Epidermal melanocyte (primary cell): ENCODE results near the gene IL10RB.

ENCODE experiments used
- DNase-seq: peaks from one replicate; pipeline ENCODE4 v3.0.0; 2011; ENCODE audit warnings: low spot score; ENCODE audit not compliant: insufficient read length

Gene IL10RB

DNA sequence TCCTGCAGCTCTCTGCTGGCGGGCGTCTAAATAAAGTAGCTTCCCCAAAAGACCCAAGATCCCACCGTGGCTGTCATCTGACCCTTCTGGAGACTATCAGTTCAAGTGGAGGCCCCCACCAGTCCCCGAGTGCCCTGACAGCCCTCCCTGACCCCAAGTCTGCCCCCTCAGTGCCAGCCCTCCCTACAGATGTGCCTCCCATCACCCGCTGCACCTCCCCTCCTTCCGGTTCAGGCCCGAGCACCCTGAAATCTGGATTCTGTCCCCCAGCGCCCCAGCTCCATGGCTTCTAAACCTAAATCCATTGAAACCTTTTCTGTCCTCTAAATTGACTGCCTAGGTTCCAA, 595 bp downstream of the IL10RB start:
- DNase-seq = no peak

GRCh38 chr21:33267250-33267649, 1.1 kb downstream of the IL10RB start:
- no peak for DNase-seq

GRCh38 chr21:33268393-33268736, 2.2 kb downstream of the IL10RB start:
- DNase-seq = no peak

DNA sequence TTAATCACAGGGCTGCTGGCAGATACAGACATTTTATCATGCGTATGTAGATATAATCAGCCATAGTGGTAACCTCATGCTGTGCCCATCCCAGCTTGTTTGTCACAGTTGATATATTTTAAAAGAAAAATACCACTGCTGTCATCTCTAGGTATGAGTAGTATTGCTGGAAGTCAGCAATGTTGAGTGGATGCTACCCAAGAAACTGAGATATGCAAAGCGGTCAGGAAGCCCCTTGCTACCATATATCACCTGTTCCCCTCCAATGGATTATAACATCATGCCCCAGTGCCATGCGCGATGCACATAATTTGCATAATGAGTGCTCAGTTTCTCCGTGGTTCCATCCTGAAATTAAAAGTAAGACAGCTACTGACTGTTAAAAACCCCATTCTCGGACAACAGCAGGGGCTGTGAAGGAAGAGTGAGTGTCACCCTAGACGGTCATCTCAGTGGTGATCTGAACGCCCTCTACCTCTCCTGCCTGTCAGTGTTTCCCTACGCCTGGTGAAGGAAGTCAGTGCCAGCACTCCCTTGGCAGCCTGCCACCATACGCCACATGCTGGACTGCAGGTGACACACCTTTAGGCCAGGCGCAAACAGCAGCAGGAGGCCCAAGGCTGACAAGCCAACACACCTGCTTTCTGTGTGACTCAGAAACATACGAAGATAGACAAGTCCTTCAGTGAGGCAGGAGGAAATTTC, 2.7 kb downstream of the IL10RB start:
- DNase-seq = no peak

GRCh38 chr21:33270986-33271385, 4.8 kb downstream of the IL10RB start:
- no peak for DNase-seq

GRCh38 chr21:33273044-33273443, 6.9 kb downstream of the IL10RB start:
- no peak for DNase-seq

DNA sequence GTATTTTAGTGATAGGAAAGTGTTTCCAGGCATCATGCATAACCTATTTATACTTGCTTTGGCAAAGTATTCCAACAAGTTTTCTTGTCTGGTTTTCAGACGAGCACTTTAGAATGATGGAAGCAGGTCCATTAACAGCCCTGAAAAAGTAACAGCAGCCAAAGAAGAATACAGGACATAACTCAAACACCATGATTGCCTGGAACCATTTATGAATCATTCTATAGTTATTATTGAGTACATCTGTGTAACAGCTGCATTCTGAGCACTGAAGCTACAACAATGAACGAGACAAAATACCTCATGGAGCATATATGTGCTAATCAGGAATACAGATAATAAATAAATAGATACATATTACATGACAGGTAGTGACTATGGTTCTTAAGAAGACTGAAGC, 12.6 kb downstream of the IL10RB start:
- DNase-seq = peak; percentile 26

DNA sequence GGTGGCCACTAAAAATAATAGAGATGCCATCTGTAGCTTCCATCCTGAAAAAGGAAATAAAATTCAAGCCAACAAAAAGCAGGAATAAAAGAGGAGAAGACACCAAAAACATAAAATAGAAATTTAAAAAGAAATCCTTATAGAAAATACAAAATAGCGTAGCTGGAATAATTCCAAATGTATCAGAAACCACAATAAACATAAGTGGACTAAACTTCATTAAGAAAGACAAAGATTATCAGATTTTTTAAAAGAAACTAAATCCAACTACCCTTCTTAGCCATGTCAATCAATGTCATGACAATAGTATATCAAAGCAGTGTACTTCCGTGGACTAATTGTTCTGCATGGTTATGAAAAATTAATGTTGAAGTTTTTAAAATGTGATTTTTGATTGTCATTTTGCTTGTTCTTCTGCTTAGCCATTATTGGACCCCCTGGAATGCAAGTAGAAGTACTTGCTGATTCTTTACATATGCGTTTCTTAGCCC, 13.2 kb downstream of the IL10RB start:
- no peak for DNase-seq

- no peak for DNase-seq
Observed at GRCh38 chr21:33281096-33281652, 15.0 kb downstream of the IL10RB start.

DNA sequence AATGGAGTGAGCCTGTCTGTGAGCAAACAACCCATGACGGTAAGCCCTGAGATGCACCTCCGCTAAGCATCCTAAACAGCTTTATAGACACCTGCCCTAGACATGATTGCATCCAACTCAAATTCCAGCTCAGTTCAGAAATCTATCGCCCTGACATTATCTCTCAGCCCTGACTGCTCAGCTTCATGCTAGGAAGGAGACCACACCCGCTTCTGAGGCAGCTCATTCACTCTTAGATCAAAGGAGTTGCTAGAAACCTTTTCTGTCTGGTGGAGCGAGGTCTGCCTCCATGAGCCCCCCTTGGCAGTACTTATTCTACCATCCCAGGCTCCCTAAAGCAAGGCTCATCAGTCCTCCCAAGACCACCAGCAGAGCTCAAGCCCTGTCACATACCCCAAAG, 17.0 kb downstream of the IL10RB start:
- DNase-seq = no peak

DNA sequence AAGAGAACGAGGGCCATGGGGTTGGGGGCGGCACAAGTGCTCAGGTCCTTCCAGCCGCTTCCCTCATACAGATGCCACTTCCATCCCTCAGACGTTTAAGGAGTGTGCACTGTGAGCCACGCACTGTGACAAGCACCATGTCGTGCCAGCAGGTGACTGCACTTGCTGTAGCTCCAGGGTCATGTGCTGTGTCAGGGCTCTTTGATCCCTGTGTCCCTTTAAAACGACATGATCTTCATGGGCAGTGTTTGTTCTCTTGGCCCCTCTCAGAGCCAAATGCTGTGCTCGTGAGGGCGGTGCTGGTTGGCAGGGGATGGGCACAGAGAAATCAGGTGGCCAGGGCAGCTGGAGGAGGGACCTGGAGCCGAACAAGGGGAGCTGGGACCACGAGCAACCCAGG, 19.9 kb downstream of the IL10RB start:
- no peak for DNase-seq

- DNase-seq = no peak
Observed at GRCh38 chr21:33286600-33287456, 20.7 kb downstream of the IL10RB start.

GRCh38 chr21:33289199-33289819, 23.1 kb downstream of the IL10RB start:
- no peak for DNase-seq

GRCh38 chr21:33290441-33290840, 24.3 kb downstream of the IL10RB start:
- DNase-seq = no peak

DNA sequence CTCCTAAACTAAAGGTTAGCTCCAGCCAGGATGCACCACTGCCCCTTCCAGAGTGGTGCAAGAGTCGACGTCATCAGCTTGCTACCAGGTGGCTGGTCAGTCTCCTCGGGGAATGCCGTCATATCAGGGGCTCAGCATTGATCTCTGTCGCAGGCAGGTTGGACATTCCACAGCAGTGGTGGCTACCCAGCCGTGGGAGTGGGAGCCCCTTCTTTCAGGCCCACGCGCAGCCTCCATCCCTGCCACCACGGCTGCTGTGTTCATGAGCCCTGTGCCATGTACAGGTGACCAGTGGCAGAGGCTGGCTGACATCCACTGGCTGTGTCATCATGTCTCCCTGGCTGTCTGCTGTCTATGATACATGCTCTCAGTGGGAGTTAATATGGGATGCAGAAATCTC, 25.5 kb downstream of the IL10RB start:
- DNase-seq = no peak

- no peak for DNase-seq
Observed at GRCh38 chr21:33292724-33293123, 26.6 kb downstream of the IL10RB start.

DNA sequence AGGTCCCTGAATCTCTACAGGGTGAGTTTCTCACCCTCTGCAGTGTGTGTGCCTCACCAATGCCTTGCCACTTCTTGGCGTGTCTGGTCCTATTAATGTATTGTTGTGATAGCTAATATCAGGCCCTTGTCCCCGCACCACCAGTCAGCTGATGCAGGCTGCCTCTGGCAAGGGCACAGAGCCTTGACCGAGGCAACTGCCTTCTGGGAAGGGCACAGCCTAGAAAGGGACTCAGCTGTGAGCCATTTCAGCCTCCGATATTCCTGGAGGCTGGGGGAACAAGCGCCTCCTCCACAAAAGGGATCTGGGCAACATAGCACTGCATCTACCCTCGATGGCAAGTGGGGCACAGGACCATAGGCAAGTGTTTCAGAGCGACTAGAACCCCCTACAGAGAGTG, 27.0 kb downstream of the IL10RB start:
- no peak for DNase-seq

DNA sequence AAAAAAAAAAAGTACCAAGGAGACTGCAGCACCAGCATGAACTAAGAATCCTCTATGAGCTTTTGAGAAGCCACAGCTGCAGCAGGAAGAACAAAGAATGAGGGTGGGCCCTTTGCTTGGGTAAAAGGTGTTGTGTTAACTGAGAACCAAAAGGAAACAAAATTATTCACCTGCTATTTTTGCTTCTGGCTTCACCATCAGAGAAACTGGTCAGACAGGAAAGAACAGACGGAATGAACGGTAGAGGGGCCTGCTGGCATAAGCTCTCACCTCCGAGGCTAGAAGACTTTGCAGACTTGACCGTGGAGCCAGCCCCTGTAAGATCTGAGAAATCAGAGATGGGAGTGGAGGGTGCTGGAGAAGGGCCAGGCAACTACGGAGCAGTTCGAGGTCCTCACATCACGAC, 27.6 kb downstream of the IL10RB start:
- no peak for DNase-seq

DNA sequence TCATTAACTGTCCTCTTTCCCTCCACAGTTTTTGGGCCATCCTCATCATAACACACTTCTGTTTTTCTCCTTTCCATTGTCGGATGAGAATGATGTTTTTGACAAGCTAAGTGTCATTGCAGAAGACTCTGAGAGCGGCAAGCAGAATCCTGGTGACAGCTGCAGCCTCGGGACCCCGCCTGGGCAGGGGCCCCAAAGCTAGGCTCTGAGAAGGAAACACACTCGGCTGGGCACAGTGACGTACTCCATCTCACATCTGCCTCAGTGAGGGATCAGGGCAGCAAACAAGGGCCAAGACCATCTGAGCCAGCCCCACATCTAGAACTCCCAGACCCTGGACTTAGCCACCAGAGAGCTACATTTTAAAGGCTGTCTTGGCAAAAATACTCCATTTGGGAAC, 30.0 kb downstream of the IL10RB start:
- no peak for DNase-seq

DNA sequence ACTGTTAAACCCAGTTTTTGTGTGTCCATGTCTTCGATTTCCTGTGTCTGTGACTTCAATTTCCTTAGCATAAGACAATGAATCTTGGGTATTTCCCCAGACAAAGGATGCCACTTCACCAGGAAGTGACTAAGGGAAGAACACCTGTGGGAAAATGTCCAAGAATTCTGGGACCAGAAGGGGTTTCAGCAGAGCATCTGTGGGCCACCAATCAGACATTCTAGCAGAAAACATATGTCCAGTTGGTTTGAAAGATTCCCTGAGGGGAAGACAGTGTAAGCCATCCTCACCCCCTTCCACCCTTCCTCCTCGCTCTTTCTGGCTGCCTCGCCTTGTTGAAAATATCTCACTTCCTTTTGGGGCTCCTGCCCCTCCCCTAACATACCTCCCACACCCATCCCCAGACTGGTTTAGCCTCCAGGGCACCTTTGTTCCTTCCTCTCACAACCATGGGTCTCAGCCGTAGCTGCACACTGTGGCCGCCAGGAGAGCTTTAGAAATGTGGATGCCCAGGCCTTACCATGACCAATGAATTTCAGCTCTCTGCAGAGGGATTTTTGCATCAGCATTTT, 33.1 kb downstream of the IL10RB start:
- DNase-seq = no peak

DNA sequence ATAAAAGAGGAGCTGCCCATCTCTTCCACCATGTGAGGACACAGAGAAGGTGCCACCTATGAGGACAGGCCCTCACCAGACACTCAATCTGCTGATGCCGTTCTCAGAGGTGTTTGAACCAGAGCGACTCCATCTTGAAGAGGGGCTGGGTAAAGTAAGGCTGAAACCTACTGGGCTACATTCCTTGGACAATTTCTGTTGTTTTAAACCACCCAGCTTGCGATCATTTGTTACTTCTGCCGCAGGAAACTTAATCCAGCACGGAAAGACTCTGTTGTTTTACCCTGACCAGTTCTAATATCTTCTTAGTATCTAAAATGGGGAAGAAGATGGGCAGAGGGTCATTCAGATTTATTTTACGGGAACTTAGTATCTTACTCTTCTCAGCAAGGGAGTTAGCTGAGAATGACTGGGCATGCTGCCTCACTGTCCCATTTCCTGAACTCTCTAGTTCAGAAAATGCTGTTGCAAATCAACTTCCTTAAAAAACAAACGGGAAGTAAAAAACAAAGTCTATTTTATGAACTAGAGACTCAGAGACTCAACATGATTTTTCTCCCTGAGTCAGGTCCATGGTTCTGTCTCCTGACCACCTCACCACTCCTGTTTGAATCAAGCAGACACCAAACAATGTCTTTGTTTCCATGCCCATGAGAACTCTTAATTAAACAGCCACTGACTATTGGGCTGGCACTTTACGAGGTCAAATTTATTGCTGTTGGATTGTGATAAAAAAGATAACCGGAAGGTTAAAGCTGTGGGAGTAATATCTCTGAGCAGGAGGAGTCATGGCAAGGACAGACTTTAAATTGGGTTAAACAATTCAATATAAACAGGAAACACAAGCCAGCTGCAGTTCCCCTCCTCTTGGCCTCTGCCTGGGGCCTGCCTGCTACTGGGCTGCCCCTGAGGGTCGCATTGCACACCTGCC, 34.8 kb downstream of the IL10RB start:
- DNase-seq = no peak
